ENCODE measurements around the gene NPAS3. TPM values are rescaled to one million over a fixed set of nuclear protein-coding genes. Genes with fewer than 3 reads are reported as not detected.
A peak's percentile ranks its signal among the peaks of the same experiment; 100 is the strongest.

The NPAS3 gene
- total RNA-seq, 4 donors from 2014 or later: 1.5 to 12.3 (median 3.4) TPM

DNA sequence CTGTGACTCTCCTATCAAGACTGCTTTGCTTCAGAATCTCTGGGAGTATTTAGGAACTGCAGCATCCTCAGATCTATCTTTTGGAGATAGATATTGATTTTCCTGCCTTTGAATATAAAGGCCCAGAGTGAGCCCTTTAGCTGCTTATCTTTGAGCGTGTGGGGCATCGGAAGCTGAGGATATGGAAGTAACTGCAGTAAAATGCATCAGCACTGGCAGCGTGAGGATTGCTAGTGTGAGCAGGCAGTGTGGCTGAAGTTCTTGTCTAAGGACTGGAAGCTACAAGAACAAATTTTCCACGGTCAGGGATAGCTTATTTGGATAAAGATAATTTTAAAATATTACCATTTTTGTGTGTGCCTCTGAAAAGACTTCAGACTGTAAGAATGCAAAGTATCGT lies 474.7 kb downstream of the NPAS3 start:
- H3K9me3 ChIP-seq: no peaks in the 10 kb centered on the region
- TF ChIP-seq, protein P1, sequence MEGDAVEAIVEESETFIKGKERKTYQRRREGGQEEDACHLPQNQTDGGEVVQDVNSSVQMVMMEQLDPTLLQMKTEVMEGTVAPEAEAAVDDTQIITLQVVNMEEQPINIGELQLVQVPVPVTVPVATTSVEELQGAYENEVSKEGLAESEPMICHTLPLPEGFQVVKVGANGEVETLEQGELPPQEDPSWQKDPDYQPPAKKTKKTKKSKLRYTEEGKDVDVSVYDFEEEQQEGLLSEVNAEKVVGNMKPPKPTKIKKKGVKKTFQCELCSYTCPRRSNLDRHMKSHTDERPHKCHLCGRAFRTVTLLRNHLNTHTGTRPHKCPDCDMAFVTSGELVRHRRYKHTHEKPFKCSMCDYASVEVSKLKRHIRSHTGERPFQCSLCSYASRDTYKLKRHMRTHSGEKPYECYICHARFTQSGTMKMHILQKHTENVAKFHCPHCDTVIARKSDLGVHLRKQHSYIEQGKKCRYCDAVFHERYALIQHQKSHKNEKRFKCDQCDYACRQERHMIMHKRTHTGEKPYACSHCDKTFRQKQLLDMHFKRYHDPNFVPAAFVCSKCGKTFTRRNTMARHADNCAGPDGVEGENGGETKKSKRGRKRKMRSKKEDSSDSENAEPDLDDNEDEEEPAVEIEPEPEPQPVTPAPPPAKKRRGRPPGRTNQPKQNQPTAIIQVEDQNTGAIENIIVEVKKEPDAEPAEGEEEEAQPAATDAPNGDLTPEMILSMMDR (IDR thresholded peaks at IDR 0.05): no peak
- TF ChIP-seq EP300 (IDR thresholded peaks at IDR 0.05) (no peak), POLR2A (IDR thresholded peaks at IDR 0.05) (no peak)
- 73 to 83% methylated on average over 5 of the region's 5 CpGs for WGBS, 2 donors
- H3K4me3 ChIP-seq: no peak overlapping the region
- H3K4me1 ChIP-seq: no peaks in the 10 kb centered on the region
- no peaks in the 10 kb centered on the region for H3K36me3 ChIP-seq
- no peaks in the 10 kb centered on the region for H3K27me3 ChIP-seq
- no peak for DNase-seq (ENCODE audit: low spot score in 2 of 2)
- H3K27ac ChIP-seq: no peak overlapping the region

DNA sequence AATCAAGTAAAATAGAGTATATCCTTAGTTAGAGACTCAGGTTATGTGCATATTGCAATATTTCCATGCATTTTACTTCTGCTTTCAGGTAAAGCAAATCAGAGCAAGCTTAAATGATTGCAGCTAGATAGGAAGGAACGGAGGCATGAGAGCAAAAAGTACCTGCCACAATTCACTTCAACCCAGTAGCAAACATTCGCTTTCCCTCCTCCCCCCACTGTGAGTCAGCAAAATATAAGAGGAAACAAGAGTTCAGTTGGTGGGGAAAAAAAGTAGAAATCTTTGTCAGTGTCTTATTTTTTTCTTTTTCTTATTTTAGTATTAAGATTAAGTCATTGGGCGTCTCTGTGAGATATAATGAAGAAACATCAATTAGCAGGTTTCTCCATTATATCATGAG lies 475.4 kb downstream of the NPAS3 start:
- no peak for TF ChIP-seq POLR2A (IDR thresholded peaks at IDR 0.05)
- TF ChIP-seq, protein P1 (IDR thresholded peaks at IDR 0.05): no peak
- no peak for TF ChIP-seq EP300 (IDR thresholded peaks at IDR 0.05)
- H3K9me3 ChIP-seq: no peaks in the 10 kb centered on the region
- no peaks in the 10 kb centered on the region for H3K4me1 ChIP-seq
- 81 to 87% methylated on average over 3 of the region's 3 CpGs for WGBS, 2 donors
- no peak for DNase-seq (ENCODE audit: low spot score in 2 of 2)
- H3K27ac ChIP-seq: no peak overlapping the region
- no peak overlapping the region for H3K4me3 ChIP-seq
- H3K36me3 ChIP-seq: no peaks in the 10 kb centered on the region
- H3K27me3 ChIP-seq: no peaks in the 10 kb centered on the region

DNA sequence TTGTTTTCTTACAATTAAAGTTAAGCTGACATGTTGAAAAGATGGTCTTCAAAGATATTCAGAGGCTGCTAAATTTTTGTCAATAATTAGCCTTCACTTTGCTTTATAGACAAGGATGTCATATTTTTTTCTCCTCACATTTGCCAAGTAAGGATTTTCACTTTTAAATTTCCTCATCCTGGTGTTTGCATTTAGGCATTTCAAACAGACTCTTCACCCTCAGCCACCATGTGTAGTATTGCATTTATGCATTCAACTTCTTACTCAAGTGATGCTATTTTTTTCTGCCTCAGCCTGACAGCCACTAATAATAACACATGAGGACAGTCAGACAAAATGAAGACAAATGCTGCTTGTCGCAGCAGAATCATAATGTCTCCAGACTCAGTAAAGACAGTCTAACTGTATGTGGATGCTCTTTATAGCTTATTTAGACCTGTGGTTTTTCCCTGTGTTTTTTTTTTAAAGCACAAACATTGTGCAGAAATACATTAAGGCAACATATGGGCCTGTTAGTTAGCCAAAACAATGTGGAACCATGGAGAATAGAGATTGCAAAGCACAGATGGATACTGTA lies 481.5 kb downstream of the NPAS3 start:
- Histone ChIP-seq H3K9me3 (no peaks in the 10 kb centered on the region), H3K36me3 (no peaks in the 10 kb centered on the region), H3K27me3 (no peaks in the 10 kb centered on the region), H3K27ac (no peak overlapping the region), H3K4me3 (no peak overlapping the region), H3K4me1 (no peaks in the 10 kb centered on the region)
- no peak for DNase-seq (ENCODE audit: low spot score in 2 of 2)
- WGBS, 2 donors: 88 to 94% methylated on average over 1 of the region's 1 CpG
- no peak for TF ChIP-seq POLR2A (IDR thresholded peaks at IDR 0.05)
- no peak for TF ChIP-seq EP300 (IDR thresholded peaks at IDR 0.05)
- TF ChIP-seq, protein P1 (IDR thresholded peaks at IDR 0.05): no peak

DNA sequence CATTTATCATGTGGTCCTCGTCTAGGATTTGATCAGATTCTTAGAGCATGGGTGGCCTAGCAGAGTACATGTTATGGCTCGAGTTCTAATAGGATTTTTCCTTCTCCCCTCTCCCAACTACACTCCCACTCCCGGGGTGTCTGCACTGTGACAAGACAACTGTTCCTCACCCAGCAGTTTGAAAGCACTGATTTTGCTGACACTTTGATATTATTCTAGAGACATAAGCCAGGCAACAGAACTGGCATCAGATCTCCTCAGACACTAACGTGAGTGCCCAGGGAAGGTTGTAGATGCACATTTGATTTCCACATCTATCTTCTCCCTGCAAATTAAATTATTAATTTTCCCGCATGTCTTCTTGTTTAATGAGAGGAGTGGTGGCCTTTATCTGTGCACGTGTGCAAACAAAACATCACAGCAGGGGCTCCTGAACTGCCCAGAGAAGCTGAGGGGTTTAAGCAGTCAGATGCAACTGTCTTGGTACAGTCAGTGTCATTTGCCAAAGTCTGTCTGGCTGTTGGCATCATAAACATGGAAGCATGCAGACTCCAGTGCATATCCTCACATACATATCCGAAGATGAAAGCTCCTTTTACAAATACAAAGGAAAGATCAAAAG lies 491.8 kb downstream of the NPAS3 start:
- TF ChIP-seq, protein P1 (IDR thresholded peaks at IDR 0.05): no peak
- TF ChIP-seq EP300 (IDR thresholded peaks at IDR 0.05) (no peak), POLR2A (IDR thresholded peaks at IDR 0.05) (no peak)
- H3K36me3 ChIP-seq: no peaks in the 10 kb centered on the region
- no peak for DNase-seq (ENCODE audit: low spot score in 2 of 2)
- no peaks in the 10 kb centered on the region for H3K4me1 ChIP-seq
- H3K27me3 ChIP-seq: no peaks in the 10 kb centered on the region
- H3K27ac ChIP-seq: no peak overlapping the region
- 77 to 79% methylated on average over 7 of the region's 7 CpGs for WGBS, 2 donors
- H3K9me3 ChIP-seq: no peaks in the 10 kb centered on the region
- H3K4me3 ChIP-seq: no peak overlapping the region

DNA sequence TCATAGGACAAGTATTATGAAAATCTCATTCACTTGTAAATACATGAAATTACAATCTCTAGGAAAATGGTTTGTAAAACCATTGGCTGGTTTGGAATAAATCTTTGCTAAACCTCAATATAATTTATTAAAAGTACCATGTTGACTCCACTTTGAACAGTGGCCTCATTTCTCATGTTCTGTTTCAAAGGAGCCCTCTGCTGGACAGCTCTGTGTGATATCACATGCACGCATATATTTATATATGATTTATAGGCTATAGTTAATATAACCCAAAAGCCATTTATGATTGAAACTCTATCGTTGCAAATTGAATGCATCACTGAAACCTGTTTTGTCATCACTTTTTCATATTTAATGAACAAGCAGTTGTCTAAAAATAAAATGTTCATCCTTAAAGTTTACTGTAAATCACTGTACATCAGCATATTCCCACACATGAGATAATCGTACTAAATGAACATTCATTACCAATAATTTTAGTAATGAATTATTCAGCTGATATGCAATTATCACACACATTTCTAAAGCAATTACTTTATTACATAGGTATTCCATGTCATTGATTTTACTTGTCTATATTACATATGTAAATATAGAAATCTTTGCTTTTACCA lies 493.8 kb downstream of the NPAS3 start:
- Histone ChIP-seq H3K4me3 (no peak overlapping the region), H3K4me1 (no peaks in the 10 kb centered on the region), H3K27me3 (no peaks in the 10 kb centered on the region), H3K36me3 (no peaks in the 10 kb centered on the region), H3K27ac (no peak overlapping the region), H3K9me3 (no peaks in the 10 kb centered on the region)
- 37 to 39% methylated on average over 3 of the region's 3 CpGs for WGBS, 2 donors
- DNase-seq (ENCODE audit: low spot score in 2 of 2): peak in 1 of 2 donors; percentile 24
- TF ChIP-seq EP300 (IDR thresholded peaks at IDR 0.05): no peak
- TF ChIP-seq, protein P1 (IDR thresholded peaks at IDR 0.05): peak in 1 of 5 experiments; percentile 19
- no peak for TF ChIP-seq POLR2A (IDR thresholded peaks at IDR 0.05)

Measured in tibial nerve (tissue), 4 donors.